HG03139 (cell line): ENCODE measurements around the gene ACLY.

Source experiments
- ATAC-seq: cut with Tn5 transposase; IDR thresholded peaks from one replicate; pipeline ENCODE4 v1.9.1; 2021; ENCODE audit not compliant: unreplicated experiment

The ACLY gene

DNA sequence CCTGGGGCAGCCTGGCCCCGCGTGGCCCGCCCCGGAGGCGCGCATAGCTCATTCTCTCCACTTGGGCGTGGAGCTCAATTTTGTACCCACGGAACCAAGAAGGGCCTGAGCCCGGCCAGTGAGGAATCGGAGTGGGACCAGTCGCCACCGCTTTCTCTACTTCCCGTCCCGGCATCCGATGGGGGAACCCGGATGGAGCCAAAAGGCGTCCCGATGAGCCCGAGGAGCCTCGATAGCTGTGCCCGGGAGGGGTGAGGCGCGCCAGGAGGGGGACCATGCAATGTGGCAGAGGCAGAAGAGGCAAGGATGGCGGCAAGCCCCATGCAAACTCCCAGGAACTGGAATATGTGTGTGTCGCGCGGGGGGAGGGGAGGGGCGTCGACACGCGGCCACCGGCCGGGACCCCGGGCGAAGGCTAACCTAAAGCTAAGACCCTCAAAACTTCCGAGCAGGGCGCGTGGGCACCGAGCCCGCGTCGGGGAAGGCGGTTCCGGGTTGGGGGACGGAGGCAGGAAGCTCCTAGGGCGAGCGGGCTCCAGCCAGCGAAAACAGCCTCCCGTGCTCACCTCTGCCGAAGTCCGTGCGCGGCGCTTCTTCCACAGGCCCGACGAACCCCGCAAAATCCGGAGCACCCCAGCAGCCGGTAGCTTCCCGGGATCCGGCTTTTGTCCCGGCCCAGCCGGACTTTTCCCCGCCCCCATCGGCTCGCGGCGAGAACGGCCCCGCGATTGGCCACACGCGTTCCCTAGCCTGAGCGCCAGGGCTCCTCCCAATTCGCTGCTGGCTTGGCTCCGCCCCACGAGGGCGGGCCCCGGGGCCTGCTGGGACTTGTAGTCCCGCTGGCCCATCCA is at the start of gene ACLY:
Gene ACLY, minus strand, starts transcription at position 638 of the 851 bp plus-strand sequence. CDS start 5,078 bp downstream, outside the sequence.
- ATAC-seq = peak; percentile 88

DNA sequence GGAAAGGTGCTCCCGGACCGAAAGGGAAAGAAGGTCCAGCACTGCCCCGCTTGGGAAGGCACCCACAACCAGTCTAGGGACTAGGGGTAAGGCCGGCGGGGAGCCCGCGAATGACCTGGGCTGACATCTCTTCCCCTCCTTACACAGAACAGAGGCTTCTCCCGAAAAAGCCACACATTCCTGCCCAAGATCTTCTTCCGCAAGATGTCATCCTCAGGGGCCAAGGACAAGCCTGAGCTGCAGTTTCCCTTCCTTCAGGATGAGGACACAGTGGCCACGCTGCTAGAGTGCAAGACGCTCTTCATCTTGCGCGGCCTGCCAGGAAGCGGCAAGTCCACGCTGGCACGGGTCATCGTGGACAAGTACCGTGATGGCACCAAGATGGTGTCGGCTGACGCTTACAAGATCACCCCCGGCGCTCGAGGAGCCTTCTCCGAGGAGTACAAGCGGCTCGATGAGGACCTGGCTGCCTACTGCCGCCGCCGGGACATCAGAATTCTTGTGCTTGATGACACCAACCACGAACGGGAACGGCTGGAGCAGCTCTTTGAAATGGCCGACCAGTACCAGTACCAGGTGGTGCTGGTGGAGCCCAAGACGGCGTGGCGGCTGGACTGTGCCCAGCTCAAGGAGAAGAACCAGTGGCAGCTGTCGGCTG is 49.3 kb upstream of the ACLY start:
- no peak for ATAC-seq

DNA sequence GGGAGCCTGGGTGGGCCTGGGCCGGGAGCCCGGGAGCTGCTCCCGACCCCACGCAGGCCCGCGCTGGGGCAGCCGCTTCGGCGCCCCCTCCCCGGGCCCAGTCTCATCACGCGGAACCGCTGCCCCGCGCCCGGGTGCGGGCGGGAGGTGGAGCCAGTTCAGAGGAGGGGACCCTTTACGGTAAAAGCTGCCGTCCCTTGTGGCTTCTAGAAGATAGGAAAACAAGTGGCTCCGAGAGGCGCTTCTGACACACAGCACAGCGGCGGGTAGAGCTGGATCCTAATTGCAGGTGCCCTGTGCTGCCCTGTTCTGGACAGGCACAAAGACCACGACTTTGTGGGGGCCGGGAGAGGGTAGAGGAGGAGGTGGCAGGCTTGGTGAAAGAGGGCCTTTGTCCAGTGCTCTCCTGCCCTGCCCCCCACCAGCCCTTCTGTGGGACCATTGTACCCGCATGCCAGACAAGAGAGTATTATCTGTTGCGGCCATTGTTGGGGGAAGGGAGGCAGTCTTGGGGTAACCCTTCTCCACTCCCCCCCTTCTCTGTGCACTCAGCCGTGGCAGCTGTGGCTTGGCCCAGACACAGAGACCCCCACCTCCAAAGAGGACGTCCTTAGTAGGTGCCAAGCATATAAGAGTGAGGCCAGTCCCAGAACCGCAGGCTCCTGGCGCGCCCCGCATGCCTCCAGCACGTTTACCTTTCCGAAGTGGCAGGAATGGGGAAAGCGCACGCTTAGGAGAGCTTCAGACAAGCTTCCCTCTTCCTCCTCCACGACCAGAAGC is 48.6 kb upstream of the ACLY start:
- no peak for ATAC-seq

DNA sequence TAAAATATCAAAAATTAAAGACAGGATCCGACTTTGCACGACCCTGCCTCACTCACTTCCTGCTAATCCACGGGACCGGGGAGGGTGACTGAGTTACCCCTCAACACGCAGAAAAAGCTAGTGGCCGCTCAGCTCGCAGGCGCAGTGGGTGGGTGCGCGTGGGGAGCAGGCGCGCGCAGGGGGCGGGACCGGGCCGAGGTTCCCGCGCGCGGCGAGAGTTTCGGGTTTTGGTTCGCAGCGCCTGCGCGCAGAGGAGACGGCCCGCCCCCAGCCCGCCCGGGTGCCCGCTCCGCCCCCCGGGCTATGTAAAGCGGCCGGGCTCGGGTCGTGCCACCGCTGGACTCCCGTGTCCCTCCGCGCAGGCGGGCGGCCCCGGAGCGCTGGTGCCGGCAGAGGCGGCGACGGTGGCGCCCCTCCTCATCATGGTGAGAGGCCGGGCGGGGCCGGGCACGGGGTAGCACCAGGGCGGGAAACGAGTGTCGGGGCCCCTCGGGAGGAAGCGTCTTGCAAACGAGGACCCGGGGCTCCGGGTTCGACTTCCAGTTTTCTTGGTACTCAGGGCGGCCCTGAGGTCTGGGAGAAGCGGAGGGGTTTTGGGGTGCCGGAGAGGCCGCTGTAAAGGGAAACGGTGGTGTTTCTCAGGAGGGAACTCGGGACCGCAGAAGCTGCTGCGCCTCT is 47.9 kb upstream of the ACLY start, which contains the start of gene CNP:
Gene CNP, plus strand, starts transcription at position 333 of the 678 bp plus-strand sequence. Its CDS starts 90 bp downstream, at position 423.
- peak; percentile 47 for ATAC-seq

DNA sequence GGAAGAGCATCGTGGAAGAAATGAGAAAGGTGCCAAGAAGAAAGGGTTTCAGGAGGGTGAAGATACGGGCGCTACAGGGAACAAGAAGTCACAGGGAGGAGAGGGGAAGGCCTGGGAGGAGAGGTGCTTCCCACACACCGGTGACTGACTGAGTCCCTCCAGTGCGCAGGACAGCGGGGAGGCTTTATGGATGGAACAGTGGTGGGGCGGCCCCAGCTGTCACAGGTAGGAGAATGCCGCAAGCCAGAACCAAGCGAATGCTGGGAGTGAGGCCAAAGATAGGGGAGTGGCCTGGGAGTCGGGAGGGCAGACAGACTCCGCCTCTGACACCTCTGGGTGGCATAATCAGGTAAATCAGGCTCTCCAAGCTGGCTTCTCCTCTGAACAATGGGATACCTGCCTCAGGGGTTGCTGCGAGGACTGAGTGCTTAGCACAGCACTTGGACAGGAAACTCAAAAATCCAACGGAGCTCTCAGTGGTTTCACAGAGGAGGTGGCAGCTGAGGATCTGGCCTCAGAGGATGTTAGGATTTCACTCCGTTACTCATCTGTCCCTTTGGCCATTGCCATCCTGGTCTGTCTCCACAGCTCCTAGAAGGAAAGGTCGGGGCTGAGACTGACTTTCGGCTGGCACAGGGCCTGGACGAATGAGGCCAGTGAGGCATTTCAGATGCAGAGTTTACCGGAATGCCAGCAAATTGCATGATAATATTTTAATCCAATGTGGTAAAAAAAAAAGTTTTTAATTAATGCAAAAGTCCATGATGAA is 47.1 kb upstream of the ACLY start:
- ATAC-seq = no peak

DNA sequence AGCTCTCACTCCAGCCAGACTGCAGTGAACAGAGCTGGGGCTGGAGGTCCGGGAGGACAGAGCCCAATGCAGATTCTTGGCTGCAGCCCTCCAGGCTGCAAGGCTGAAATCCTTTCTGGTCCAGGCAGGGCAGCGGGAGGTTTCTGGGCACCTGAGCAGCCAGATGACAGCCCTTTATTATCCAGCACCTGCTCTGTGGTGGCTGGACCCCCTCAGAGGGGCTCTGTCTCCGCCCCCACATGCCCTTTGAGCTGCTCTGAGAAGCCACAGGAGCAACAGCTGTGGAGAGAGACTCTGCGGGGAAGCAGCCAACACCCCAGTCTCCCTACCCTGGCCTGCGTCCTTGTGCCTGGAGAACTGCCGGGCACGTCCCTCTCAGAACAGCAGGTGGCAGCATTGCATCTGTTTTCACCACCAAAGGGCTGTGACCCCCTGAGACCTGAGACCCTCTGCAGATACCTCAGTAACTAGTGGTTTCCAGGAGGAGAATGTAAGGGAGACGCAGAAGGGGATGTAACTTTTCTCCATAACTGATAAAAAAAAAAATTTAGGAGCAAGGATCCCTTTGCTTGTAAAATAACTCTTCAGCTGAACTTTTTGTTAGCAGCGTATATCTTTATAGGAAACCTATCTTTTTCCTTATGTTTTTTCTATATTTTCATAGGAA is 44.1 kb upstream of the ACLY start:
- no peak for ATAC-seq

DNA sequence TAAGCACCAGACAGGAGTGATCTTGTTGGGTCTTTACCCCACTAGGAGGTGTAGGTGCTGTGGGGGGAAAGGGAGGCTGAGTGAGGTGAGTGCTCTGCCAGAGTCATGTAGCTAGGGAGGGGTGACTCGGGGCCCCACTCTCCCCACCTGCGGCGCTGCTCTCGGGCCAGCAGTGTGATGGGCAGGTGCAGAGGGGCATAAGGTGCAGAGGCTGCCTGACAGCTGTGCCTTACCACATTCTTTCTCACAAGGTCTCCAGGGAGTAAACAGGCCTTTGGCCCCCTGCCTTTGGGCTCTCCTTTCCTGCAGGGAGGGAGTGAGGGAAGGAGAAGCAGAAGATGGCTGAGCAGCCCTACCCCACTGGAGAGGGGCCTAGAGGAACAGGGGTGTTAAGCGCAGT is 43.4 kb upstream of the ACLY start:
- no peak for ATAC-seq

DNA sequence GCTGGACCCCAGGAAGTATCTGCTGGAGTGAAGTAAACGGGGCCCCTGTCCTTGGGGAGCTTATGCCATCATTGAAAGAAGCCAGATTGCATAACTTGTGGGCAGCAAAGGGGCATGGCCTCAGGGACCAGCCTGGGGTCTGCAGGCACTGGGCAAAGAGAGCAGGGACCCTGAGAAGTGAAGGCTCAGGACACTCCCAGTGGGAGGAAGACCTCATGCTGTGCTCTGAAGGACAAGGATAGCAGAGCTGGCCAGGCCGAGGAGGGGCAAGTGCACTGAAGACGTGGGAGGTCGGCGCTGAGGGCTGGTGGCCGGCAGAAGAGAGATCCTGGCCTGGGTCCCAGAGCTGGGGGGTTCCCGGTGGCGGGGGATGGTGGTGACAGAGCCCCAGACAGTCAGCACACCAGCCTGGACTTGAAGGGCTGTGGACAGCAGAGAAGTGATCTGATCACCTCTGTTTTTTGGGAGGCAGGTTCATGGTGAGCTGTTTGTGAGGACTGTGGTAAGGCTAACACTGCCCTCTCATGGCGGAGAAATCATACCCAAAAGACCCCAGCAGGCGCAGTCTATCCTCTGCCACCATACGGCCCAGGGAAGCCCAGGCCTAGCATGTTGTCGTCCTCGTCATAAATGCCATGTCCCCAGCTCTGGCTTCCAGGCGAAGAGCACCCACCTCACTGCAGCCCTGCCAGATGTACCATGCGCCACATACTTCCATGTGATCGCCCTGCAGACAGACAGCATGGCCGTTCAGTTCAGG is 40.8 kb upstream of the ACLY start:
- ATAC-seq = no peak

DNA sequence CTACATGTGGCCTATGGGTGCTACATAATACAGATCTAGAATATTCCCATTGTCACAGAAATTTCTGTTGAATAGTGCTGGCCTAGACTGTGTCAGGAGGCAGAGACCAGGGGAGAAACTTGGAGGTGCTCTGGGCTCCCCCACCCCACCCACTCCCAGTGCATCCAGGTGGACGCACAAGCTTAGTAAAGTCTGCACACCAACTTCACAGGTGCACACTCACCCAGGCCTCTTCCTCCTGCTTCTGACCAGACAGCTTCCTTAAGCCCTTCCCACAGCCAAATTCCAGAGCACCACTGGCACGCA is 40.2 kb upstream of the ACLY start:
- no peak for ATAC-seq

DNA sequence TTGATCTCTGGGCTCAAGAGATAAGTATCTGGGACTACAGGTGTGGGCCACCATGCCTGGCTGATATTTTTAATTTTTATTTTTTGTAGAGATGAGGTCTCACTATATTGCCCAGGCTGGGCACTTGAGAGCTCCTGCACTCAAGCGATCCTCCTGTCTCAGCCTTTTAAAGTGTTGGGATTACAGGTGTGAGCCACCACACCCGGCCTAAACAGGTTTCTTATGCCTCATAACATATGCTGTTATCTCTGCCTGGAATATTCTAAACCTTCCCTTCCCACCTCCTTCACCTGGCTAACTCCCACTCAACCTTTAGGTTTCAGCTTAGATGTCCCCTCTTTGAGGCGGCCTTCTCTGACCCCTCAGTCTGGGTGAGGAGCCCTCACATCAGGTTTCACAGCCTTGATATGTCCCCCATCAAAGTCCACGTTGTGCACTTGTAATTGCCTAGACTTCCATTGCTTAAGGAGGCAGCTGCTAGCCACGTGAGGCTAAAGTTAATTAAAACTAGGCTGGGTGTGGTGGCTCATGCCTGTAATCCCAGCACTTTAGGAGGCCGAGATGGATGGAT is 39.2 kb upstream of the ACLY start:
- ATAC-seq = no peak

DNA sequence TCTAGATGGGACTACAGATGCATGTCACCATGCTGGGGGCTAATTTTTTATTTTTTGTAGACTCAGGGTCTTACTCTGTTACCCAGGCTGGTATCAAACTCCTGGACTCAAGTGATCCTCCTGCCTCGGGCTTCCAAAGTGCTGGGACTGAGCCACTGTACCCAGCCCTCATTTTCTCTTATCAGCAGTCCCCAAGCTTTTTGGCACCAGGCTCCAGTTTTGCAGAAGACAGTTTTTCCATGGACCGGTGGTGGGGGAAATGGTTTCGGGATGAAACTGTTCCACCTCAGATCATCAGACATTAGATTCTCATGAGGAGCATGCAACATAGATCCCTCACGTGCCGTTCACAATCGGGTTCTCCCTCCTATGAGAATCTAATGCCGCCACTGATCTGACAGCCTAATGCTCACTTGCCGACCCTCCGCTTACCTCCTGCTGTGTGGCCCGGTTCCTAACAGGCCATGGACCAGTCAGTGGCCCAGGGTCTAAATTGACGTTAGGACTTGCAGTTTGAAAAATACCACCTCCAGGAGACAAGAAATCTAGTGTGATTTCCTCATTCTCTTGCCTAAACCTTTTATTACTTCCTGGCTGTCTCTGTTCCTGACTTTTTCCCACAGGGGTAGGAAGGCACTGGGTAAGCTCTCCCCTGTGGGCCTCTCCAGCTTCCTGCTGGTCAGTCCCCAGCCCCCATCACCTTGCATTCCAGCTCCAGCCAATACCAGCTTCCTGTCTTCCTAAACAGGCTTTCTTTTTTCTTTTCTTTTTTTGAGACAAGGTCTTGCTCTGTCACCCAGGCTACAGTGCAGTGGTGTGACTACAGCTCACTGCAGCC is 38.5 kb upstream of the ACLY start:
- no peak for ATAC-seq

DNA sequence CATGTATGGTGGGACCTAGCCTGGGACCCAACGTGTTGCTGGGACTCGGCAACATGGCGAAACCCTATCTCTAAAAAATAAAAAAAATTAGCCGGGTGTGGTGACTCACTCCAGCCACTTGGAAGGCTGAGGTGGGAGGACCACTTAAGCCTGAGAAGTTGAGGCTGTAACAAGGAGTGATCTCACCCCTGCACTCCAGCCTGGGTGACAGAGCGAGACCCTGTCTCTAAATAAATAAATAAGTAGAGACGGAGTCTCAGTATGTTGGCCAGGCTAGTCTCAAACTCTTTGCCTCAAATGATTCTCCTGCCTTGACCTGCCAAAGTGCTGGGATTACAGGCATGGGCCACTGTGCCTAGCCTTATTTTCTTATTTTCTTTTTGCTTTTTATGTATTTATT is 37.8 kb upstream of the ACLY start:
- ATAC-seq = no peak

DNA sequence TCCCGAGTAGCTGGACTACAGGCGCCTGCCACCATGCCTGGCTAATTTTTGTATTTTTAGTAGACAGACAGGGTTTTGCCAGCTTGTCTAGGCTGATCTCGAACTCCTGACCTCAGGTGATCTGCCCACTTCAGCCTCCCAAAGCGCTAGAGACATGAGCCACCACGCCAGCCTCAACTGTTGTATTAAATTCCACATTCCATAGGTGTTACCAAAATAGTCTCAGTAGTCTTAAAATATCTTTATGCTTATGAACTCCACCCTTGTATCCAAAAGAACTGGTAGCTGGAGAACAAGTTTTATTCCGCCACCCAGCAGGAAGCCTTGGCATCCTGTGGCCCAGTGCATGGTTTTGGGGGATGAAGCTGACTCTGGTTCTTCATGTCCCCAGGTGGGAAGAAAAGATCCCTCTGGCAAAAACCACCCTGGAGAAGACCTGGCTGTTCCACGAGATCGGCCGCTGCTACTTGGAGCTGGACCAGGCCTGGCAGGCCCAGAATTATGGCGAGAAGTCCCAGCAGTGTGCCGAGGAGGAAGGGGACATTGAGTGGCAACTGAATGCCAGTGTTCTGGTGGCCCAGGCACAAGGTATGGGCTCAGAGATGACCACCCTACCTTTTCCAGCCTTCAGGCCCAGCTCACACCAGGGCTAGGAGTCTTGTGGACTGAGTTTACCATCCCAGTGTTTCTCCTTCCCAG is 30.2 kb upstream of the ACLY start:
- ATAC-seq = no peak

DNA sequence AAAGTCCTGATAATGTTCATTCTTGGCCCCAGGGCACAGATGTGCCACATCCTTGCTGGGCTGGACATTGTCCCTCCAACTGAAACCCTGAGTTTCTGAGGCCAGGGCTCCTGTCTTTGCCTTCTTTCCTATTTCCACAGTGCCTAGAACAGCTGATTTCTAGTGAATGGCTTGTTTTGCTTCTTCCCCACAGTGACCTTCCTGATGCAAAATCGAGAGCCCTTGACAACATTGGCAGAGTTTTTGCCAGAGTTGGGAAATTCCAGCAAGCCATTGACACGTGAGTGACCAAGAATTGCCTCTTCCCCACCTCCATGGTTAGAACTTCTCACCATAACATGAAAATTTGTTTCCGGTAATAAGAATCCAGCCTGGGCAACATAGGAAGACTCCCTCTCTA is 26.2 kb upstream of the ACLY start:
- no peak for ATAC-seq

DNA sequence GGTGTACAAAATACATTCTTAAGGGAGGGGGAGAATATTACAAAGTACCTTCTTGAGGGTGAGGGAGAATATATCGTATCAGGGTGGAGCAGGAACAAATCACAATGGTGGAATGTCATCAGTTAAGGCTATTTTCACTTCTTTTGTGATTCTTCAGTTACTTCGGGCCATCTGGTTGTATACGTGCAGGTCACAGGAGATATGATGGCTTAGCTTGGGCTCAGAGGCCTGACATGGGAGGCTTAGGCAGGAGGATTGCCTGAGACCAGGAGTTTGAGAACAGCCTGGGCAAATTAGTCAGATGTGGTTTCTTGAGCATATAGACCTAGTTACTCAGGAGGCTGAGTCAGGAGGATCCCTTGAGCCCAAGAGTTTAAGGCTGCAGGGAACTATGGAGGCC is 24.7 kb upstream of the ACLY start:
- no peak for ATAC-seq

DNA sequence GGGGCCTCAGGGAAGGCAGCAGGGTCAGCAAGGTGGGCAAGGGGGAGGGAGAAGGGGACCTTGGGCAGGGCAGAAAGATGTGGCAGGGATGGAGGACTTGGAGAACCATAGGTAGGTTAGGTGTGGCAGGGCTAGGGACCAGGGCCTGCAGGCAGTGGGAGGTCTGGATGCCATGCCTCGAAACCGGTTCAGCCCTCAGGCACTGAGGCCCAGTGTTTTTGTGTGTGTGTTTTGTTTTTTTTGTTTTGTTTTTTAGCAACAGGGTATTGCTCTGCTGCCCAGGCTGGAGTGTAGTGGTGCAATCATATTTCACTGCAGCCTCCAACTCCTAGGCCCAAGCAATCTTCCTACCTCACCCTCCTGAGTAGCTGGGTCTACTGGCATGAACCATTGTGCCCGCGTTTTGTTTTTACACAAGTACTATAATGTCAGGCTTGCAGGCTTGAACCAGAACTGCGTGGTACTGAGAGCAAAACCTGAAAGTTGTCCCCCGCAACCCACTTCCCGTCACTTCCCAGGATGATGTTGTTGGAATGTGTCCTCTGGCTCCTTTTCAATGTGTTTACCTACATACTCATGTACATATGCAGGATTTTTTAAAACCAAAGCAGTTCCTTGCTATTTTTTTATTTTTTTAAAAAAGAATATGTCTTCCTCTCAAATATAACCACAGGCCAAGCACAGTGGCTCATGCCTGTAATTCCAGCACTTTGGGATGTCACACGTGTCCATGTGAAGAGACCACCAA is 24.0 kb upstream of the ACLY start:
- ATAC-seq = no peak

DNA sequence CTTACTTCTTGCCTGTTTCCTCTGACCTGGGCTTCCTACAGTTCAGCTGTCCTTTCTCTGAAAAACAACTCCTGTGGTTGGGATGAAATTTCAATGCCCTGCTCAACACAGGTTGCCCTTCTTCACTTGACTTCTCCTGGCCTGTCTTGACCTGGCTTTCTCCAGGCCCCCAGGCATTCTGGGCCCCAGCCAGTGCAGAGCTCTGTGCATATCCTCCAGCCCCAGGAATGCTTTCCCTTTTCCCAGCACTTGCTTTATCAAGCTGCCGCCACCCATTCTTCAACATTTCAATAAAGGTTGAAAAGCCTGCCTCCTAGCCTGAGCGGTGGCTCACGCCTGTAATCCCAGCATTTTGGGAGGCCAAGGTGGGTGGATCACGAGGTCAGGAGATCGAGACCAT is 22.4 kb upstream of the ACLY start:
- no peak for ATAC-seq
